Stimulated activated CD4-positive, alpha-beta T cell treated with anti-CD3 and anti-CD28 coated beads, Interleukin-12 subunit alpha, Interleukin-12 subunit beta, amount 100 ng/mL, for 4 hours (primary cell): Measurements from ENCODE around the gene NALCN.

Experiments
- DNase-seq: peaks from one replicate; pipeline ENCODE4 v3.0.0-alpha.2; 2020

NALCN gene

GRCh38 chr13:101271681-101272245 is 144.5 kb downstream of the NALCN start:
- no peak for DNase-seq

GRCh38 chr13:101267656-101268055 is 148.7 kb downstream of the NALCN start:
- no peak for DNase-seq

GRCh38 chr13:101265934-101266333 is 150.4 kb downstream of the NALCN start:
- DNase-seq = no peak

GRCh38 chr13:101264931-101265330 is 151.4 kb downstream of the NALCN start:
- no peak for DNase-seq

GRCh38 chr13:101262306-101262705 is 154.0 kb downstream of the NALCN start:
- DNase-seq = no peak

GRCh38 chr13:101258509-101258908 is 157.8 kb downstream of the NALCN start:
- DNase-seq = no peak

GRCh38 chr13:101258071-101258470 is 158.2 kb downstream of the NALCN start:
- DNase-seq = peak; percentile 11

- DNase-seq = no peak
Observed at GRCh38 chr13:101248739-101249514, 167.4 kb downstream of the NALCN start.

GRCh38 chr13:101242720-101243119 is 173.6 kb downstream of the NALCN start:
- DNase-seq = no peak

- no peak for DNase-seq
Observed at GRCh38 chr13:101238555-101238954, 177.8 kb downstream of the NALCN start.

- DNase-seq = no peak
Observed at GRCh38 chr13:101231751-101232428, 184.4 kb downstream of the NALCN start.

GRCh38 chr13:101230271-101230890 is 185.9 kb downstream of the NALCN start:
- DNase-seq = no peak

- DNase-seq = no peak
Observed at GRCh38 chr13:101219609-101220265, 196.6 kb downstream of the NALCN start.

- no peak for DNase-seq
Observed at GRCh38 chr13:101218484-101218883, 197.8 kb downstream of the NALCN start.

GRCh38 chr13:101217086-101217485 is 199.2 kb downstream of the NALCN start:
- no peak for DNase-seq

GRCh38 chr13:101211261-101211660 is 205.0 kb downstream of the NALCN start:
- no peak for DNase-seq

- no peak for DNase-seq
Observed at GRCh38 chr13:101210774-101211173, 205.5 kb downstream of the NALCN start.

GRCh38 chr13:101209206-101209893 is 207.0 kb downstream of the NALCN start:
- no peak for DNase-seq

GRCh38 chr13:101205408-101205807 is 210.9 kb downstream of the NALCN start:
- DNase-seq = no peak

GRCh38 chr13:101204270-101205020 is 211.9 kb downstream of the NALCN start:
- DNase-seq = no peak

- DNase-seq = no peak
Observed at GRCh38 chr13:101202590-101202989, 213.7 kb downstream of the NALCN start.

GRCh38 chr13:101190976-101191375 is 225.3 kb downstream of the NALCN start:
- no peak for DNase-seq
